GM18858 (cell line): ENCODE measurements around the gene GABRQ.
A peak's percentile ranks its signal among the peaks of the same experiment; 100 is the strongest.
"Not testable (repeated sequence)": the region's sequence is repeated elsewhere in the genome, so short reads cannot be mapped to it uniquely, and the experiment has no call there.

Experiments used
- ATAC-seq: cut with Tn5 transposase; IDR thresholded peaks from one replicate; pipeline ENCODE4 v1.9.1; 2021; ENCODE audit not compliant: unreplicated experiment

GABRQ gene

GRCh38 chrX:152656890-152657289 is 19.2 kb downstream of the GABRQ start:
- ATAC-seq = no peak

GRCh38 chrX:152658302-152658701 is 20.6 kb downstream of the GABRQ start:
- ATAC-seq = no peak

GRCh38 chrX:152663086-152663485 is 25.4 kb downstream of the GABRQ start:
- no peak for ATAC-seq

- no peak for ATAC-seq
These were observed 36.4 kb downstream of the GABRQ start for GRCh38 chrX:152674135-152674534.

- ATAC-seq = not testable (repeated sequence)
These were observed 37.0 kb downstream of the GABRQ start for GRCh38 chrX:152674652-152675051.

- ATAC-seq = peak; percentile 66
These were observed 43.3 kb downstream of the GABRQ start for GRCh38 chrX:152681012-152681411.

GRCh38 chrX:152697952-152698931 is 60.5 kb downstream of the GABRQ start, which contains the start of gene MAGEA3:
Gene MAGEA3, plus strand, starts transcription at chrX:152698794. Its CDS starts 2,039 bp downstream, at chrX:152700833.
- not testable (repeated sequence) for ATAC-seq

GRCh38 chrX:152700390-152700789 is 62.7 kb downstream of the GABRQ start:
- not testable (repeated sequence) for ATAC-seq

- ATAC-seq = not testable (repeated sequence)
These were observed 68.8 kb downstream of the GABRQ start for GRCh38 chrX:152706500-152706899.
